ENCODE results near the gene ZBTB24. TPM values are rescaled to one million over a fixed set of nuclear protein-coding genes. Genes with fewer than 3 reads are reported as not detected.

Gene ZBTB24
- total and polyA plus RNA-seq, 2 of the 13 experiments (the other 11 are each of a cell fraction or from before 2014, with no cell fraction given), result 1.5 to 6.2 TPM

- no peak for TF ChIP-seq CCAR2 (optimal IDR thresholded peaks at IDR 0.05; ENCODE audit: low read depth, low read length)
- peak; percentile 41; the same call in 1 of the 2 replicates for TF ChIP-seq HOXA3 (CRISPR knock-in tag; IDR thresholded peaks at IDR 0.05)
- TF ChIP-seq KDM5B (CRISPR knock-in tag; IDR thresholded peaks at IDR 0.05; ENCODE audit: borderline replicate concordance), result peak; percentile 73; the same call in 1 of the 2 replicates
- peak; percentile 64; the same call in 1 of the 2 replicates for TF ChIP-seq ZNF878 (CRISPR knock-in tag; IDR thresholded peaks at IDR 0.05)
- TF ChIP-seq, protein P1, sequence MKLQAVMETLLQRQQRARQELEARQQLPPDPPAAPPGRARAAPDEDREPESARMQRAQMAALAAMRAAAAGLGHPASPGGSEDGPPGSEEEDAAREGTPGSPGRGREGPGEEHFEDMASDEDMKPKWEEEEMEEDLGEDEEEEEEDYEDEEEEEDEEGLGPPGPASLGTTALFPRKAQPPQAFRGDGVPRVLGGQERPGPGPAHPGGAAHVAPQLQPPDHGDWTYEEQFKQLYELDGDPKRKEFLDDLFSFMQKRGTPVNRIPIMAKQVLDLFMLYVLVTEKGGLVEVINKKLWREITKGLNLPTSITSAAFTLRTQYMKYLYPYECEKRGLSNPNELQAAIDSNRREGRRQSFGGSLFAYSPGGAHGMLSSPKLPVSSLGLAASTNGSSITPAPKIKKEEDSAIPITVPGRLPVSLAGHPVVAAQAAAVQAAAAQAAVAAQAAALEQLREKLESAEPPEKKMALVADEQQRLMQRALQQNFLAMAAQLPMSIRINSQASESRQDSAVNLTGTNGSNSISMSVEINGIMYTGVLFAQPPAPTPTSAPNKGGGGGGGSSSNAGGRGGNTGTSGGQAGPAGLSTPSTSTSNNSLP (IDR thresholded peaks at IDR 0.05; ENCODE audit: low read depth, low read length), result no peak
- TF ChIP-seq, protein P2, sequence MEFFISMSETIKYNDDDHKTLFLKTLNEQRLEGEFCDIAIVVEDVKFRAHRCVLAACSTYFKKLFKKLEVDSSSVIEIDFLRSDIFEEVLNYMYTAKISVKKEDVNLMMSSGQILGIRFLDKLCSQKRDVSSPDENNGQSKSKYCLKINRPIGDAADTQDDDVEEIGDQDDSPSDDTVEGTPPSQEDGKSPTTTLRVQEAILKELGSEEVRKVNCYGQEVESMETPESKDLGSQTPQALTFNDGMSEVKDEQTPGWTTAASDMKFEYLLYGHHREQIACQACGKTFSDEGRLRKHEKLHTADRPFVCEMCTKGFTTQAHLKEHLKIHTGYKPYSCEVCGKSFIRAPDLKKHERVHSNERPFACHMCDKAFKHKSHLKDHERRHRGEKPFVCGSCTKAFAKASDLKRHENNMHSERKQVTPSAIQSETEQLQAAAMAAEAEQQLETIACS (CRISPR knock-in tag; IDR thresholded peaks at IDR 0.05), result peak; percentile 92
- TF ChIP-seq SUZ12 (IDR thresholded peaks at IDR 0.05; ENCODE audit: low read depth, low read length), result no peak
- no peak; the same call in 1 of the 2 replicates for TF ChIP-seq GATAD1 (CRISPR knock-in tag; IDR thresholded peaks at IDR 0.05)
- TF ChIP-seq, protein P3, sequence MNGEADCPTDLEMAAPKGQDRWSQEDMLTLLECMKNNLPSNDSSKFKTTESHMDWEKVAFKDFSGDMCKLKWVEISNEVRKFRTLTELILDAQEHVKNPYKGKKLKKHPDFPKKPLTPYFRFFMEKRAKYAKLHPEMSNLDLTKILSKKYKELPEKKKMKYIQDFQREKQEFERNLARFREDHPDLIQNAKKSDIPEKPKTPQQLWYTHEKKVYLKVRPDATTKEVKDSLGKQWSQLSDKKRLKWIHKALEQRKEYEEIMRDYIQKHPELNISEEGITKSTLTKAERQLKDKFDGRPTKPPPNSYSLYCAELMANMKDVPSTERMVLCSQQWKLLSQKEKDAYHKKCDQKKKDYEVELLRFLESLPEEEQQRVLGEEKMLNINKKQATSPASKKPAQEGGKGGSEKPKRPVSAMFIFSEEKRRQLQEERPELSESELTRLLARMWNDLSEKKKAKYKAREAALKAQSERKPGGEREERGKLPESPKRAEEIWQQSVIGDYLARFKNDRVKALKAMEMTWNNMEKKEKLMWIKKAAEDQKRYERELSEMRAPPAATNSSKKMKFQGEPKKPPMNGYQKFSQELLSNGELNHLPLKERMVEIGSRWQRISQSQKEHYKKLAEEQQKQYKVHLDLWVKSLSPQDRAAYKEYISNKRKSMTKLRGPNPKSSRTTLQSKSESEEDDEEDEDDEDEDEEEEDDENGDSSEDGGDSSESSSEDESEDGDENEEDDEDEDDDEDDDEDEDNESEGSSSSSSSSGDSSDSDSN (CRISPR knock-in tag; IDR thresholded peaks at IDR 0.05), result peak; percentile 61; the same call in 1 of the 2 replicates
- peak; percentile 82 for TF ChIP-seq ZNF607 (CRISPR knock-in tag; IDR thresholded peaks at IDR 0.05; ENCODE audit: borderline replicate concordance)
- TF ChIP-seq NAIF1 (CRISPR knock-in tag; IDR thresholded peaks at IDR 0.05; ENCODE audit: borderline replicate concordance), result 0 out of 2 replicates have a peak, but pooled peaks have one; percentile 3
- TF ChIP-seq ZNF75D (CRISPR knock-in tag; IDR thresholded peaks at IDR 0.05; ENCODE audit: borderline replicate concordance), result no peak
- no peak for TF ChIP-seq CHCHD3 (CRISPR knock-in tag; IDR thresholded peaks at IDR 0.05)
- TF ChIP-seq, protein P4, sequence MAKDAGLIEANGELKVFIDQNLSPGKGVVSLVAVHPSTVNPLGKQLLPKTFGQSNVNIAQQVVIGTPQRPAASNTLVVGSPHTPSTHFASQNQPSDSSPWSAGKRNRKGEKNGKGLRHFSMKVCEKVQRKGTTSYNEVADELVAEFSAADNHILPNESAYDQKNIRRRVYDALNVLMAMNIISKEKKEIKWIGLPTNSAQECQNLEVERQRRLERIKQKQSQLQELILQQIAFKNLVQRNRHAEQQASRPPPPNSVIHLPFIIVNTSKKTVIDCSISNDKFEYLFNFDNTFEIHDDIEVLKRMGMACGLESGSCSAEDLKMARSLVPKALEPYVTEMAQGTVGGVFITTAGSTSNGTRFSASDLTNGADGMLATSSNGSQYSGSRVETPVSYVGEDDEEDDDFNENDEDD (CRISPR knock-in tag; IDR thresholded peaks at IDR 0.05; ENCODE audit: borderline replicate concordance), result peak; percentile 74; the same call in 1 of the 2 replicates
- TF ChIP-seq, protein P5, sequence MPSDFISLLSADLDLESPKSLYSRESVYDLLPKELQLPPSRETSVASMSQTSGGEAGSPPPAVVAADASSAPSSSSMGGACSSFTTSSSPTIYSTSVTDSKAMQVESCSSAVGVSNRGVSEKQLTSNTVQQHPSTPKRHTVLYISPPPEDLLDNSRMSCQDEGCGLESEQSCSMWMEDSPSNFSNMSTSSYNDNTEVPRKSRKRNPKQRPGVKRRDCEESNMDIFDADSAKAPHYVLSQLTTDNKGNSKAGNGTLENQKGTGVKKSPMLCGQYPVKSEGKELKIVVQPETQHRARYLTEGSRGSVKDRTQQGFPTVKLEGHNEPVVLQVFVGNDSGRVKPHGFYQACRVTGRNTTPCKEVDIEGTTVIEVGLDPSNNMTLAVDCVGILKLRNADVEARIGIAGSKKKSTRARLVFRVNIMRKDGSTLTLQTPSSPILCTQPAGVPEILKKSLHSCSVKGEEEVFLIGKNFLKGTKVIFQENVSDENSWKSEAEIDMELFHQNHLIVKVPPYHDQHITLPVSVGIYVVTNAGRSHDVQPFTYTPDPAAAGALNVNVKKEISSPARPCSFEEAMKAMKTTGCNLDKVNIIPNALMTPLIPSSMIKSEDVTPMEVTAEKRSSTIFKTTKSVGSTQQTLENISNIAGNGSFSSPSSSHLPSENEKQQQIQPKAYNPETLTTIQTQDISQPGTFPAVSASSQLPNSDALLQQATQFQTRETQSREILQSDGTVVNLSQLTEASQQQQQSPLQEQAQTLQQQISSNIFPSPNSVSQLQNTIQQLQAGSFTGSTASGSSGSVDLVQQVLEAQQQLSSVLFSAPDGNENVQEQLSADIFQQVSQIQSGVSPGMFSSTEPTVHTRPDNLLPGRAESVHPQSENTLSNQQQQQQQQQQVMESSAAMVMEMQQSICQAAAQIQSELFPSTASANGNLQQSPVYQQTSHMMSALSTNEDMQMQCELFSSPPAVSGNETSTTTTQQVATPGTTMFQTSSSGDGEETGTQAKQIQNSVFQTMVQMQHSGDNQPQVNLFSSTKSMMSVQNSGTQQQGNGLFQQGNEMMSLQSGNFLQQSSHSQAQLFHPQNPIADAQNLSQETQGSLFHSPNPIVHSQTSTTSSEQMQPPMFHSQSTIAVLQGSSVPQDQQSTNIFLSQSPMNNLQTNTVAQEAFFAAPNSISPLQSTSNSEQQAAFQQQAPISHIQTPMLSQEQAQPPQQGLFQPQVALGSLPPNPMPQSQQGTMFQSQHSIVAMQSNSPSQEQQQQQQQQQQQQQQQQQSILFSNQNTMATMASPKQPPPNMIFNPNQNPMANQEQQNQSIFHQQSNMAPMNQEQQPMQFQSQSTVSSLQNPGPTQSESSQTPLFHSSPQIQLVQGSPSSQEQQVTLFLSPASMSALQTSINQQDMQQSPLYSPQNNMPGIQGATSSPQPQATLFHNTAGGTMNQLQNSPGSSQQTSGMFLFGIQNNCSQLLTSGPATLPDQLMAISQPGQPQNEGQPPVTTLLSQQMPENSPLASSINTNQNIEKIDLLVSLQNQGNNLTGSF (CRISPR knock-in tag; IDR thresholded peaks at IDR 0.05), result peak; percentile 69; the same call in 1 of the 2 replicates
- peak; percentile 92 for TF ChIP-seq ZNF773 (CRISPR knock-in tag; IDR thresholded peaks at IDR 0.05; ENCODE audit: borderline replicate concordance)
- no peak for TF ChIP-seq ZFP36L2 (CRISPR knock-in tag; IDR thresholded peaks at IDR 0.05)
Observed at GRCh38 chr6:109440331-109441068, 42.5 kb downstream of the ZBTB24 start, which contains the start of the genes PPIL6 and SMPD2 (continued).
